Fibroblast of the conjunctiva (primary cell): ENCODE measurements around the gene BARHL1.
"Not testable (repeated sequence)": the region's sequence is repeated elsewhere in the genome, so short reads cannot be mapped to it uniquely, and the experiment has no call there.

Experiments used
- DNase-seq: peaks from one replicate; pipeline ENCODE4 v3.0.0-alpha.2; 2010; ENCODE audit warnings: low read depth

Gene BARHL1

GRCh38 chr9:132556714-132557113 lies 25.7 kb upstream of the BARHL1 start:
- no peak for DNase-seq

- DNase-seq, result no peak
These were observed 25.2 kb upstream of the BARHL1 start for GRCh38 chr9:132557159-132557558.

GRCh38 chr9:132559711-132560110 lies 22.7 kb upstream of the BARHL1 start:
- no peak for DNase-seq

GRCh38 chr9:132560616-132561202 lies 21.7 kb upstream of the BARHL1 start:
- no peak for DNase-seq

- no peak for DNase-seq
These were observed 20.2 kb upstream of the BARHL1 start for GRCh38 chr9:132562306-132562573.

- no peak for DNase-seq
These were observed 17.9 kb upstream of the BARHL1 start for GRCh38 chr9:132564526-132564925.

- not testable (repeated sequence) for DNase-seq
These were observed 13.6 kb upstream of the BARHL1 start for GRCh38 chr9:132568787-132569186.

- DNase-seq, result no peak
These were observed 10.4 kb upstream of the BARHL1 start for GRCh38 chr9:132571806-132572600.

- DNase-seq, result no peak
These were observed 9.5 kb upstream of the BARHL1 start for GRCh38 chr9:132572921-132573320.

- DNase-seq, result peak; percentile 40
These were observed 7.3 kb upstream of the BARHL1 start for GRCh38 chr9:132575005-132575609.

GRCh38 chr9:132575811-132576210 lies 6.6 kb upstream of the BARHL1 start:
- DNase-seq, result no peak

- DNase-seq, result no peak
These were observed 5.3 kb upstream of the BARHL1 start for GRCh38 chr9:132577119-132577518.

GRCh38 chr9:132578367-132578932 lies 4.0 kb upstream of the BARHL1 start:
- no peak for DNase-seq

GRCh38 chr9:132579427-132579798 lies 3.0 kb upstream of the BARHL1 start:
- DNase-seq, result no peak

GRCh38 chr9:132582786-132583583 lies 579 bp downstream of the BARHL1 start:
- DNase-seq, result no peak

GRCh38 chr9:132583584-132584304 lies 1.3 kb downstream of the BARHL1 start:
- no peak for DNase-seq

GRCh38 chr9:132584601-132585560 lies 2.5 kb downstream of the BARHL1 start:
- DNase-seq, result no peak

GRCh38 chr9:132585954-132586829 lies 3.8 kb downstream of the BARHL1 start:
- no peak for DNase-seq

- no peak for DNase-seq
These were observed 4.6 kb downstream of the BARHL1 start for GRCh38 chr9:132586830-132587591.
